ENCODE data around the gene POLR2E. TPM values are rescaled to one million over a fixed set of nuclear protein-coding genes. Genes with fewer than 3 reads are reported as not detected.

POLR2E gene
- total RNA-seq (100 to 1,000 TPM in 2 of 4 donors, 10 to 100 TPM in 2; 82.0 to 203 (median 104) TPM), polyA plus RNA-seq (100 to 1,000 TPM; 124 to 175 (median 133) TPM)

DNA sequence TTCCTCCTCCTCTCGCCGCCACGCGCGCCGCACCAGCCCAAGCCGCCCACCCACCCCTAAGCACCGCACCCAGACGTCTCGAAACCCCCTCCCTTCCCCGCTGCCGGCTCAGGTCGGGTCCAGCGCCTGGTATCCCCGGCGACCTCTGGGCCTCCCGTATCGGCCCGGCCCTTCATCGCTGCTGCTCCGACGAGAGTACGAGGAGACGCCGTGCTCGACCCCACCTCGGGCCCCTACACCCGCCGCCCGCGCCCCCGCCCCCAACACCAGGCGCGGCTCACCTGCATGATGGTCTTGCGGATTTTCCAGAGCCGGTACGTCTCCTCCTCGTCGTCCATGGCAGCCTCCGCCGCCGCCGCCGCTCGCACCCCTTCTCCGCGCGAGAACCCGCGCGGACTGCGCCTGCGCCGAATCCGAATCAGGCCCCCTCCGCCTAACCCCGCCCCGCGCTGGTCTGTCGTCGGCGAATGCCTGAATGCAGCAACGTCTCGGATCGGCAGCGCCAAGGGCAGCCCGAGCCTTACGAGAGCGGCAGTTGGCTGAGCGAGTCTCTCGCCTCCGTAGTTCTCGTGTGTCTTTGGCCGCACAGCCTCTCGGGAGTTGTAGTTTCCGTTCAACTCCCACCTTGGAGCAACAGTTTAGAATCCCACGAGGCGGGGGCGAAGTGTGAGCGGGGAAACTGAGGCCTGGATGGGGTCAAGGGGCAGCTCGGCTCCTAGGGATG, at the start of gene POLR2E:
Gene POLR2E, minus strand, starts transcription at position 398 of the 724 bp plus-strand sequence. Its CDS starts 60 bp downstream, at position 338.
- intact Hi-C loops (cut with DNase I): loop anchor here (5.0 kb wide), 1 partner anchor 68 kb away; the partner anchor contains the start of gene CNN2
- DNase-seq: peak; percentile 100
- 0% methylated on average over 81 of the region's 81 CpGs for WGBS, 2 donors

DNA sequence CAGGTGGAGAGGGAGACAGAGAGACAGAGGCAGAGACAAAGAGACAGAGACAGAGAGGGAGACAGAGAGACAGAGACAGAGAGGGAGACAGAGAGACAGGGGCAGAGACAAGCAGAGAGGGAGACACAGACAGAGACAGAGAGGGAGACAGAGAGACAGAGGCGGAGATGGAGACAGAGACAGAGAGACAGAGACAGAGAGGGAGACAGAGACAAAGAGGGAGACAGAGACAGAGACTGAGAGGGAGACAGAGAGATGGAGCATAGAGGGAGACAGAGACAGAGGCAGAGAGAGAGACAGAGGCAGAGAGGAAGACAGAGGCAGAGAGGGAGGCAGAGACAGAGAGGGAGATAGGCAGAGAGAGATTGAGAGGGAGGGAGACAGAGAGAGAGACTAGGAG, 49.6 kb upstream of the POLR2E start:
- intact Hi-C loops (cut with DNase I): no loop called here
- TF ChIP-seq POLR2AphosphoS5 (IDR thresholded peaks at IDR 0.05): no peak
- TF ChIP-seq, protein P1, sequence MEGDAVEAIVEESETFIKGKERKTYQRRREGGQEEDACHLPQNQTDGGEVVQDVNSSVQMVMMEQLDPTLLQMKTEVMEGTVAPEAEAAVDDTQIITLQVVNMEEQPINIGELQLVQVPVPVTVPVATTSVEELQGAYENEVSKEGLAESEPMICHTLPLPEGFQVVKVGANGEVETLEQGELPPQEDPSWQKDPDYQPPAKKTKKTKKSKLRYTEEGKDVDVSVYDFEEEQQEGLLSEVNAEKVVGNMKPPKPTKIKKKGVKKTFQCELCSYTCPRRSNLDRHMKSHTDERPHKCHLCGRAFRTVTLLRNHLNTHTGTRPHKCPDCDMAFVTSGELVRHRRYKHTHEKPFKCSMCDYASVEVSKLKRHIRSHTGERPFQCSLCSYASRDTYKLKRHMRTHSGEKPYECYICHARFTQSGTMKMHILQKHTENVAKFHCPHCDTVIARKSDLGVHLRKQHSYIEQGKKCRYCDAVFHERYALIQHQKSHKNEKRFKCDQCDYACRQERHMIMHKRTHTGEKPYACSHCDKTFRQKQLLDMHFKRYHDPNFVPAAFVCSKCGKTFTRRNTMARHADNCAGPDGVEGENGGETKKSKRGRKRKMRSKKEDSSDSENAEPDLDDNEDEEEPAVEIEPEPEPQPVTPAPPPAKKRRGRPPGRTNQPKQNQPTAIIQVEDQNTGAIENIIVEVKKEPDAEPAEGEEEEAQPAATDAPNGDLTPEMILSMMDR (IDR thresholded peaks at IDR 0.05): no peak
- no peak for TF ChIP-seq POLR2A (IDR thresholded peaks at IDR 0.05)
- TF ChIP-seq EP300 (IDR thresholded peaks at IDR 0.05): no peak
- no peak overlapping the region for H3K27ac ChIP-seq

More for the DNA sequence above, at the start of gene POLR2E:
- no peaks in the 10 kb centered on the region for H3K9me3 ChIP-seq
- peak within 1 kb of the TSS; percentile 77 to 87 (median 81) for H3K27ac ChIP-seq
- peak in 1 of 4 donors; percentile 28 for TF ChIP-seq EP300 (IDR thresholded peaks at IDR 0.05)
- peak; percentile 77 to 80 for TF ChIP-seq POLR2A (IDR thresholded peaks at IDR 0.05)
- TF ChIP-seq, protein P1 (IDR thresholded peaks at IDR 0.05): no peak
- TF ChIP-seq POLR2AphosphoS5 (IDR thresholded peaks at IDR 0.05): peak; percentile 93 to 96 (median 93)
- H3K36me3 ChIP-seq: peaks cover 11 to 27% (median 17%) of the 10 kb centered on the region in 4 donors
- no peaks in the 10 kb centered on the region for H3K27me3 ChIP-seq
- peaks cover 0 to 37% (median 30%) of the 10 kb centered on the region in 4 donors for H3K4me1 ChIP-seq
- H3K4me3 ChIP-seq: peak within 1 kb of the TSS; percentile 71 to 99 (median 97)

DNA sequence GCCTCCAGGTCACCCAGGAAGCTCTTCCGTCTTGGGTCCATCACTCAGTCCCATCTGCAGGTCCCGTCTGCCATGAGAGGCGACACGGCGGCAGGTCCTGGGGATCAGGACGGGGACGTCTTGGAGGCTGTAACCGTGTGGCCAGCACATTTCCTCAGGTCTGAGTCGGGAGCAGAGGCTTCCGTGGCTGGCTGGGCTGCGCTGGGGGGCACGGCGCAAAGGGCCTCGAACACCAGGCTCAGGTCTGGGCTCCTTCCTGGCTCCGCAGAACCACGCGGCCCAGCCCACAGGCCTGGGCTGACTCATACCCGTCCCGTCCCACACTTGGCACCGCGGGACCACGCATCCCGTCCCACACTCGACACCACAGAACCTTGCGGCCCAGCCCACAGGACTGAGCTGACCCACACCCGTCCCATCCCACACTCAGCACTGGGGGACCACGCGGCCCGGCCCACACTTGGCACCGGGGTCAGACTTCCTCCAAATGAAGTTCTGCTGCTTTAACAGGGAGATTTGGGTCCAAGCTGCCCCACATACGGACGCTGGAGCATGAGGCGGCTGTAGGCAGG, 48.7 kb upstream of the POLR2E start:
- Histone ChIP-seq H3K27ac (no peak overlapping the region), H3K9me3 (no peaks in the 10 kb centered on the region), H3K4me1 (no peaks in the 10 kb centered on the region), H3K36me3 (peaks cover 0 to 43% (median 4%) of the 10 kb centered on the region in 4 donors), H3K27me3 (no peaks in the 10 kb centered on the region), H3K4me3 (no peak overlapping the region)
- intact Hi-C loops (cut with DNase I): no loop called here
- no peak for TF ChIP-seq EP300 (IDR thresholded peaks at IDR 0.05)
- TF ChIP-seq, protein P1 (IDR thresholded peaks at IDR 0.05): no peak
- TF ChIP-seq POLR2AphosphoS5 (IDR thresholded peaks at IDR 0.05): no peak
- TF ChIP-seq POLR2A (IDR thresholded peaks at IDR 0.05): no peak
- no peak for DNase-seq
- WGBS, 2 donors: 96% methylated on average over 33 of the region's 33 CpGs

More for the DNA sequence above, 49.6 kb upstream of the POLR2E start:
- DNase-seq: no peak
- Histone ChIP-seq H3K27me3 (no peaks in the 10 kb centered on the region), H3K4me3 (no peak overlapping the region), H3K4me1 (peaks cover 0 to 5% (median 0%) of the 10 kb centered on the region in 4 donors), H3K9me3 (no peaks in the 10 kb centered on the region), H3K36me3 (peaks cover 0 to 49% (median 5%) of the 10 kb centered on the region in 4 donors)
- 94 to 95% methylated on average over 1 of the region's 1 CpG for WGBS, 2 donors

DNA sequence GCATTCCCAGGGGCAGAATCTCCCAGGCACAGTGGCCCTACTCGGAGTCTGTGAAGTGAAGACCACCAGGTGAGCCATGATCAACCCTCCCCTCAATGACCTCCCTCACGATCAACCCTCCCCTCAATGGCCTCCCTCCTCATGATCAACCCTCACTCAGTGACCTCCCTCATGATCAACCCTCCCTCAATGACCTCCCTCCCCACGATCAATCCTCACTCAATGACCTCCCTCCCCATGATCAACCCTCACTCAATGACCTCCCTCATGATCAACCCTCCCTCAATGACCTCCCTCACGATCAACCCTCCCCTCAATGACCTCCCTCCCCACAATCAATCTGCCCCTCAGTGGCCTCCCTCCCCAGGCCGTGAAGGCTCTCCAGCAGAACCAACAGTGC, 46.8 kb upstream of the POLR2E start:
- Histone ChIP-seq H3K36me3 (peaks cover 0 to 33% (median 3%) of the 10 kb centered on the region in 4 donors), H3K27ac (no peak overlapping the region), H3K27me3 (no peaks in the 10 kb centered on the region), H3K4me1 (peaks cover 0 to under 1% (median 0%) of the 10 kb centered on the region in 4 donors), H3K4me3 (no peak overlapping the region), H3K9me3 (no peaks in the 10 kb centered on the region)
- no peak for DNase-seq
- TF ChIP-seq, protein P1 (IDR thresholded peaks at IDR 0.05): no peak
- no peak for TF ChIP-seq POLR2AphosphoS5 (IDR thresholded peaks at IDR 0.05)
- TF ChIP-seq POLR2A (IDR thresholded peaks at IDR 0.05): no peak
- no peak for TF ChIP-seq EP300 (IDR thresholded peaks at IDR 0.05)
- 89 to 90% methylated on average over 5 of the region's 5 CpGs for WGBS, 2 donors
- intact Hi-C loops (cut with DNase I): no loop called here

Measured in sigmoid colon (tissue), 7 donors.